SJSA1 (cell line): ENCODE measurements around the gene RNF4. TPM values are rescaled to one million over a fixed set of nuclear protein-coding genes. Genes with fewer than 3 reads are reported as not detected.
"Not testable (repeated sequence)": the region's sequence is repeated elsewhere in the genome, so short reads cannot be mapped to it uniquely, and the experiment has no call there.

Source experiments
- DNase-seq, 2 experiments: peaks; one replicate each; pipeline ENCODE4 v3.0.0-alpha.2; 2015 to 2020; ENCODE audit warnings: low spot score in 2 of 2, low read depth in 1 of 2
- H3K27ac ChIP-seq: fragments of 250-450 bp; sonication (Bioruptor Pico); 2 replicates; pipeline ENCODE4 v1.5.1; 2020; ENCODE audit warnings: mild to moderate bottlenecking, moderate library complexity
- H3K27me3 ChIP-seq: fragments of 250-450 bp; sonication (Bioruptor Pico); replicated peaks from 2 replicates; pipeline ENCODE4 v1.5.1; 2020; ENCODE audit warnings: mild to moderate bottlenecking, moderate library complexity
- H3K36me3 ChIP-seq: fragments of 250-450 bp; sonication (Bioruptor Pico); 2 replicates; pipeline ENCODE4 v1.5.1; 2020; ENCODE audit warnings: mild to moderate bottlenecking
- H3K4me1 ChIP-seq: fragments of 250-450 bp; sonication (Bioruptor Pico); replicated peaks from 2 replicates; pipeline ENCODE4 v1.6.1; 2021; ENCODE audit warnings: mild to moderate bottlenecking
- H3K4me3 ChIP-seq: fragments of 250-450 bp; sonication (Bioruptor Pico); 2 replicates; pipeline ENCODE4 v1.5.1; 2020; ENCODE audit warnings: mild to moderate bottlenecking
- H3K9me3 ChIP-seq: fragments of 250-450 bp; sonication (Bioruptor Pico); replicated peaks from 2 replicates; pipeline ENCODE4 v1.5.1; 2020; ENCODE audit warnings: mild to moderate bottlenecking
- total RNA-seq: library from RNA; depleted of rRNA; stranded (reverse); fragments of >200 nt; shearing (Covaris generic); gene quantifications from 2 replicates; pipeline ENCODE4 v1.2.3, GENCODE V29; 2014

The RNF4 gene
- total RNA-seq, 1 experiment from 2014 or later: 34.1 TPM

GRCh38 chr4:2458546-2459491, 10.1 kb upstream of the RNF4 start:
- DNase-seq: no peak
- Histone ChIP-seq H3K9me3 (no peaks in the 10 kb centered on the region), H3K4me3 (no peak overlapping the region), H3K36me3 (no peaks in the 10 kb centered on the region), H3K27ac (no peak overlapping the region), H3K4me1 (peaks cover 5% of the 10 kb centered on the region), H3K27me3 (no peaks in the 10 kb centered on the region)

GRCh38 chr4:2459589-2460349, 9.1 kb upstream of the RNF4 start:
- H3K9me3 ChIP-seq: no peaks in the 10 kb centered on the region
- no peak for DNase-seq
- no peaks in the 10 kb centered on the region for H3K27me3 ChIP-seq
- H3K27ac ChIP-seq: no peak overlapping the region
- H3K4me3 ChIP-seq: no peak overlapping the region
- peaks cover 5% of the 10 kb centered on the region for H3K4me1 ChIP-seq
- no peaks in the 10 kb centered on the region for H3K36me3 ChIP-seq

- peaks cover 5% of the 10 kb centered on the region for H3K4me1 ChIP-seq
- no peaks in the 10 kb centered on the region for H3K9me3 ChIP-seq
- no peak for DNase-seq
- H3K27me3 ChIP-seq: no peaks in the 10 kb centered on the region
- H3K27ac ChIP-seq: no peak overlapping the region
- no peaks in the 10 kb centered on the region for H3K36me3 ChIP-seq
- no peak overlapping the region for H3K4me3 ChIP-seq
These were observed 7.5 kb upstream of the RNF4 start for GRCh38 chr4:2461246-2461960.

GRCh38 chr4:2462218-2462991, 6.5 kb upstream of the RNF4 start:
- Histone ChIP-seq H3K27ac (no peak overlapping the region), H3K4me3 (peak overlapping the region; percentile 39), H3K27me3 (no peaks in the 10 kb centered on the region), H3K4me1 (peaks cover 5% of the 10 kb centered on the region), H3K36me3 (no peaks in the 10 kb centered on the region), H3K9me3 (no peaks in the 10 kb centered on the region)
- DNase-seq: peak in 1 of 2 experiments; percentile 4

GRCh38 chr4:2462992-2463762, 5.7 kb upstream of the RNF4 start:
- Histone ChIP-seq H3K27me3 (no peaks in the 10 kb centered on the region), H3K4me3 (no peak overlapping the region; the same call in 1 of the 2 replicates), H3K27ac (no peak overlapping the region), H3K9me3 (no peaks in the 10 kb centered on the region), H3K4me1 (peaks cover 10% of the 10 kb centered on the region), H3K36me3 (no peaks in the 10 kb centered on the region)
- DNase-seq: no peak

GRCh38 chr4:2465032-2465431, 3.9 kb upstream of the RNF4 start:
- H3K27me3 ChIP-seq: no peaks in the 10 kb centered on the region
- H3K36me3 ChIP-seq: peaks cover 6% of the 10 kb centered on the region; the same call in 1 of the 2 replicates
- no peak overlapping the region for H3K27ac ChIP-seq
- H3K9me3 ChIP-seq: no peaks in the 10 kb centered on the region
- H3K4me3 ChIP-seq: no peak overlapping the region
- peaks cover 14% of the 10 kb centered on the region for H3K4me1 ChIP-seq
- no peak for DNase-seq

- not testable (repeated sequence) for H3K27me3 ChIP-seq, DNase-seq, H3K27ac ChIP-seq, H3K4me3 ChIP-seq, H3K9me3 ChIP-seq, H3K36me3 ChIP-seq
- peaks cover 14% of the 10 kb centered on the region for H3K4me1 ChIP-seq
These were observed 3.4 kb upstream of the RNF4 start for GRCh38 chr4:2465544-2465943.

- Histone ChIP-seq H3K36me3 (peaks cover 28% of the 10 kb centered on the region), H3K9me3 (no peaks in the 10 kb centered on the region), H3K4me3 (peak overlapping the region; percentile 89), H3K27ac (peak overlapping the region; percentile 65), H3K27me3 (no peaks in the 10 kb centered on the region), H3K4me1 (peaks cover 9% of the 10 kb centered on the region; the same call in 1 of the 2 replicates)
- DNase-seq: peak in 1 of 2 experiments; percentile 20
These were observed 482 bp downstream of the RNF4 start for GRCh38 chr4:2469192-2469984.

GRCh38 chr4:2470791-2471190, 1.9 kb downstream of the RNF4 start:
- Histone ChIP-seq H3K9me3 (no peaks in the 10 kb centered on the region), H3K4me1 (peaks cover 9% of the 10 kb centered on the region; the same call in 1 of the 2 replicates), H3K36me3 (peaks cover 28% of the 10 kb centered on the region), H3K27ac (no peak overlapping the region), H3K27me3 (no peaks in the 10 kb centered on the region), H3K4me3 (no peak overlapping the region)
- DNase-seq: no peak

GRCh38 chr4:2472187-2472586, 3.3 kb downstream of the RNF4 start:
- Histone ChIP-seq H3K4me3 (no peak overlapping the region), H3K4me1 (peaks cover 9% of the 10 kb centered on the region; the same call in 1 of the 2 replicates), H3K27me3 (no peaks in the 10 kb centered on the region), H3K27ac (no peak overlapping the region), H3K36me3 (peaks cover 30% of the 10 kb centered on the region), H3K9me3 (no peaks in the 10 kb centered on the region)
- DNase-seq: no peak

- Histone ChIP-seq H3K4me3 (no peak overlapping the region), H3K27ac (no peak overlapping the region), H3K36me3 (peaks cover 8% of the 10 kb centered on the region), H3K4me1 (no peaks in the 10 kb centered on the region), H3K27me3 (no peaks in the 10 kb centered on the region), H3K9me3 (no peaks in the 10 kb centered on the region)
- DNase-seq: no peak
These were observed 9.3 kb downstream of the RNF4 start for GRCh38 chr4:2478229-2478628.

- DNase-seq: no peak
- Histone ChIP-seq H3K9me3 (no peaks in the 10 kb centered on the region), H3K27me3 (no peaks in the 10 kb centered on the region), H3K36me3 (0 out of 2 replicates have a peak, but pooled peaks cover 4% of the 10 kb centered on the region), H3K4me1 (no peaks in the 10 kb centered on the region), H3K27ac (no peak overlapping the region), H3K4me3 (no peak overlapping the region)
These were observed 11.7 kb downstream of the RNF4 start for GRCh38 chr4:2480649-2481048.
